GM19372 (cell line): ENCODE results near the gene PLCH2.

Experiments used
- ATAC-seq: cut with Tn5 transposase; IDR thresholded peaks from one replicate; pipeline ENCODE4 v1.9.1; 2021; ENCODE audit warnings: mild to moderate bottlenecking, low read depth, moderate library complexity; ENCODE audit not compliant: unreplicated experiment

Gene PLCH2

GRCh38 chr1:2474104-2474844 lies 1.8 kb upstream of the PLCH2 start:
- no peak for ATAC-seq

DNA sequence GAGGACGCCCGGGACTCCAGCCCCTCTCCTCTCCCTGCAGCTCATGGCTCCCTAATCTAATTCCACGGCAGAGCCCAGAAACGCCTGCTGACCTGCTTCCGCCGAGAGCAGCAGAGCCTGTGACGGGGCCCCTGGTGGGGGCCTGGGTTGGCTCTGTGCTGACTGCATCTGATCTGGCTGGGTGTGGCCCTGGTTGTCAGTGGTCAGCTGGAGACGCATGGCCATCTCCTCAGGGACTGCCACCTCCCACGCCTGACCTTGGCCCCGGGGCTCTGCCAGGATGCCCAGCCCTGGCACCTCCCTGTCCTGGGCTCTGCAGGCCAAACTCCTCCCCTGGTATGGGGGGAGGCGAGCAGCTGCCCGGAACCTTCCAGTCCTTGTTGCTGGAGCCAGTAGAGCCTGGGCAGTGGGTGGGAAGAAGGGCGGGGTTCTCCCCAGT lies 1.1 kb upstream of the PLCH2 start:
- ATAC-seq: no peak

DNA sequence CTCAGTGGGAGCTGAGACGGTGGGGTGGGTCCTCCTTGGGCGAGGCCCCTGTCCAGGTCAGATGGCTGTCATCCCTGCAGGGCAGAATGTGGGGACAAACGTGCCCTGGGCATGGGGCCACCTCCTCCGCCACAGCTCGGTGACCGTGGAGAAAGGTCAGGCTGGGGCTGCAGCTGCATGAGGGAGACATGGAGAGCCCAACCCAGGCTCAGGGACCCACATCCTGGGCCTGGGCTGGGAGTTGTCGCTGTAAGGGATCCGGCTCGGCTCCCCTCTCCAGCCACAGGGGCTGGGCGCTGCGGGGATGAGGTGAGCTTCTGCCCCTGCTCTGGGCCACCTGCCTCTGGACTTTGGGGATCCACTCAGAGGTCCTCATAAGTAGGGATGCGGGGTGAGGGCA lies 518 bp upstream of the PLCH2 start:
- ATAC-seq: no peak

GRCh38 chr1:2477309-2477708 lies 1.2 kb downstream of the PLCH2 start:
- no peak for ATAC-seq

- no peak for ATAC-seq
These were observed 1.9 kb downstream of the PLCH2 start for GRCh38 chr1:2477791-2478499.

DNA sequence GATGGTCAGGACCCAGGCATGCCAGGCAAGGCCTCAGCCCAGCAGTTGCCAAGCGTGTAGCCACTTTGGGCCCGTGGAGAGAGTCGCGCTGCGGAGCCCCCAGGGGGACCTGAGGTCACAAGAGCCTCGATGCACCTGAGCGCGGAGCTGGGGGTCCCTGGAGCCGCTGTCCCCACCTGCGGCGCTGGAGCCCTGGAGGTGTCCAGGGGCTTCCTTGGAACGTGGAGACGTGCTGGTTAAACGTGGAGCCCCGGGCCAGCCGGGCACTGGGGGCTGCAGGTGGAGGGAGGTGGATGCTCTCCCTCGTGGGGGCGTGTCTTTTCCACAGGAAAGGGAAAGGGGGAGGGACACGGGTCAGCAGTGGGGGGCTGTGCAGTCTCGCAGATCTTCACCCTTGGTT lies 3.1 kb downstream of the PLCH2 start:
- no peak for ATAC-seq

- ATAC-seq: no peak
These were observed 3.5 kb downstream of the PLCH2 start for GRCh38 chr1:2479618-2480017.

DNA sequence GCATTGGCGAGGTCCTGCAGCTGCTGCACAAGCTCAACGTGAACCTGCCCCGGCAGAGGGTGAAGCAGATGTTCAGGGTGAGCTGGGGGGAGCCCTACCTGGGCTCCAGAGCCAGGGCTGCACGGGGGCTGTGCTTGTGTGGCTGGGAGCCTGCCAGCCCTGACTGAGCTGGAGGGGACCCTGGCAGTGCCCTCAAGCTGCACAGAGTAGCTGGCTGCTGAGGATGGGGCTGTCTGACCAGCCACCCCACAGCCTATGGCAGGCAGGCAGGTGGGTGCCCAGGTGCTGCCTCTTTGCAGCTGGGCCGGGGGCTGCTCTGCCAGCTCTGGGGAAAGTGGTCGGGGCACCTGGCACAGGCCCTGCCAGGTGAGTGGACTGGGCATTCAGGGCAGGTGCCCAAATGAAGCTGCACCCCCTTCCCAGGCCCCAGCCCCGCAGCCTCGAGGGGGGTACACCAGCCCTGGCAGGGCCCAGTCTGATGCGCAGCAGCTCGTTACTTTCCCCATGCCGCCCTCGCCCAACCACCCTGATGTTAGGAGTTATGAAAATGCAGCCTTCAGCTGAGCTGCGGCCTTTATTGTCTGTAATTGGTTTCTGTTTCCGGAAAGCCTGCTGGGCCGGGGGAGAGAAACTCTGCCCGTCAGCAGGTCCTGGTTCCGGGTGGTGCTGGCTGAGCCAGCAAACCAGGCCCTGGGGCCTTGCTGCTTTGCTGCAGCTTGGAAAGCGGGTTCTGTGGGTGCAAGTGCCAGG lies 4.3 kb downstream of the PLCH2 start:
- no peak for ATAC-seq

DNA sequence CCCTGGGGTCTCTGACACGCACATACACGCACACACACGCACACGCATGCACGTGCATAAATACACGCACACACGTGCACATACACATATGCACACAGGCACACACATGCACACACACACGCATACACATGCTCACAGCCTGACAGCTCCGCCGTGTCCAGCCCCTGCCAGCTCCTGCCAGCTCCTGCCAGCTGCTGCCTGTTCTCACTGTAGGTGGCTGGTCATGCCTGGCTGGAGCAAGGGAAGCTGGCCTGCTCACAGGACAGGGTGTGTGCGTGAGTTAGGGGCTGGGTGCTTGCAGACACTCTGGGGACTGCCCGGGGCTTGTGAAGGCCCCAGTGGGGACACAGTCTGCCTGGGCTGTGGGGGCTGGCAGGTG lies 4.9 kb downstream of the PLCH2 start:
- ATAC-seq: no peak

DNA sequence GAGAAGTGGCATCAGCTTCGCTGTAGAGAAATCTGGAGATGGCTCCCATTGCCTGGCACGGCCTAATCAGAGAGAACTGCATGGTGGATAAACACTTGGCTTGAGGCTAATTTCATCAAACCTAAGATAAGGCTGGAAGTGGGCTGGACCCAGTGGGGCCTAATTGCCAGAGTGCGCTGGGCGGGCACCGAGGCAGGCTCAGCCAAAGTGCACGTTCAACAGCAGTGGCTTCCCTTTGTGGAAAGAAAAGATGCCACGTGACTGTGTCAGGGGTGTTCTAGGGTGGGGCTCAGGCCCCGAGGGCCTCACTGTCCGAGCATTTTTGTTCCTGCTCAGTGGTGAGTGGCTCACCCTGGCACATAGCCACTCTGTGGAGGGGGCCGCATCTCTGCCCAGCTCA lies 5.8 kb downstream of the PLCH2 start:
- ATAC-seq: no peak

DNA sequence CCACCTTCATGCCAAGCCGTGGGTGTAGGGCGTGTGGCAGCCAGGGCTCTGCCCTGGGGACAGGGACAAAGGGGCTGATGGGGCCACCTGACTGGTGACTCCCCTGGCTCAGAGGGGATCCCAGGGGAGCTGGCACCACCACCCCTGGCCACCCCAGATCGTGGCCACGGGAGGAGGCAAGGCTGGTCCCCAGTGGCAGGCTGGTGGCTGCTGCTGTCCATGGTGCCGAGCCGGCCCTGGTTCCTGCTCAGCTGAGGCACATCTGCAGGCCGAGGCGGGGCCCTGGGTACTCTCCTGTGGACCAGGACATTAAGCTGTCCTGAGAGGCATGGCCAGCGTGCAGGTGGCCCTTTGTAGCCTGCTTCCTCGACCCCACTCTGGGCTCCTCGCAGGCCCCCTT lies 6.5 kb downstream of the PLCH2 start:
- ATAC-seq: no peak

DNA sequence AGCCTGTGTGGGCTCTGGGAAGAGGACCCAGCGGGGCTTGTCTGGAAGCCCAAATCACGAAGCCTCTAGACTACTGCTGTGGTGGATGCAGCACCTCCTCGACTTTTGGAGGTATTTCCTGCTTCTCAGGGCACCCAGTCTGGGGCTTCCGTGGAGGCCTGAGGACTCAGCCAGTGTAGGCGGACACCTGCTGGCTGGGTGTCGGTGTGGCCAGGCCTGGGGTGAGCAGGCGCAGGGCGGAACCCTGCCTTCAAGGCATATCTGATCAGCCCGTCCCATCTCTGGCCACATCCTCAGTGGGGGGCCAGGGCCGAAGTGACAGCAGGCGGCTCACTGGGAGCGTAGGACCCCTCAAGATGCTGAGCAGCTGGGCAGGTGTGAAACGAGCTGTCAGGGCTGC lies 6.9 kb downstream of the PLCH2 start:
- ATAC-seq: no peak

DNA sequence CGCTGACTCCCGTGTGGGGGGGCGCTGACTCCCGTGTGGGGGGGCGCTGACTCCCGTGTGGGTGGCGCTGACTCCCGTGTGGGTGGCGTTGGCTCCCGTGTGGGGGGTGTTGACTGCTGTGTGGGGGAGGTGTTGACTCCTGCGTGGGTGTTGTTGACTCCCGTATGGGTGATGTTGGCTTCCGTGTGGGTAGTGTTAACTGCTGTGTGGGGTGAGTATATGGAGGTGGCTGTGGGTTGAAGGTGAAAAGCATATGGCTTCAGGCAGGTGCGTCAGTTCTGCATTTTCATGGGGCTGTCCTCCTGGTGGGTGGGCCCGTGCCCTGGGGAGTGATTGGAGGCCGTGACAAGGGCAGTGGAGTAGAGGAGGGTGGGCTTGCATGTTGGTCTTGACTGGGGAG lies 7.9 kb downstream of the PLCH2 start:
- ATAC-seq: no peak

- ATAC-seq: no peak
These were observed 10.0 kb downstream of the PLCH2 start for GRCh38 chr1:2486041-2486440.

GRCh38 chr1:2486558-2486957 lies 10.5 kb downstream of the PLCH2 start:
- ATAC-seq: no peak

GRCh38 chr1:2488688-2489087 lies 12.6 kb downstream of the PLCH2 start:
- no peak for ATAC-seq

GRCh38 chr1:2489615-2490014 lies 13.5 kb downstream of the PLCH2 start:
- ATAC-seq: no peak

- ATAC-seq: no peak
These were observed 16.0 kb downstream of the PLCH2 start for GRCh38 chr1:2492091-2492490.

DNA sequence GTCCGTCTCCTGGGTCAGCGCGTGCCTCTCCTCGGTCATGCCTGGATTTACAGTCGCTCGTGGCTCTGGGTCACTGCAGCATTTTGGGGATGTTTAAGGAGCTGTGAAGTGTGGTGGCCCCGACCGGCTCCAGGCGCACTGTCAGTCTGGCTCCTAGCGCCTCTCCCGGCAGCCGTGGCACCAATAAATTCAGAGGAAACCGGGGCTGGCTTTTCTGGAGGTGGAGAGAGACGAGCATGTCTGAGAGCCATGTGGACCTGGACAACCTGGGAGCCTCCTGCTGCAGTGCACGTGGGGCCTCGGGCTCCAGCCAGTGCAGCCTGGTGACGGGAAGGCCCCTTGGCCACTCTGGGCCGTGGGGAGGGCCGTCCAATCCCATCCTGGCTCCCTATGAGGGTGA lies 17.1 kb downstream of the PLCH2 start:
- ATAC-seq: no peak

- no peak for ATAC-seq
These were observed 17.7 kb downstream of the PLCH2 start for GRCh38 chr1:2493691-2494322.

DNA sequence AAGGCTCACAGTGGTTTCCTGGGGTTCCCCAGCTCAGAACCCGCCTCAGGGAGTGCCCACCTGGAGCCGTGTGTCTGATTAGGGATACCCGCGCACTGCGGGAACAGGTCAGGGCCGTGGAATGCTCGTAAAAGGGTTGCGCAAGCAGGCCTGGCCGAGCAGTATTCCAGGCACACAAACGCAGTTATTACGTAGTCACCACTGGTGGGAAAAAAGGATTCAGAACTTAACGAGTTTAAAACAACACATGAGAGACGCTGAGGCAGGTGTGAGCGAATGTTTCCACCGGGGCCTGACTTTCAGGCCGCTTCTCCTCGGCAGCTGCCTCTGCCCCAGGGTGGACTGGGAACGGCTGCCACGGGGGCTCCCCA lies 18.2 kb downstream of the PLCH2 start:
- no peak for ATAC-seq
